ENCODE measurements around the gene INPP5E.

DNA sequence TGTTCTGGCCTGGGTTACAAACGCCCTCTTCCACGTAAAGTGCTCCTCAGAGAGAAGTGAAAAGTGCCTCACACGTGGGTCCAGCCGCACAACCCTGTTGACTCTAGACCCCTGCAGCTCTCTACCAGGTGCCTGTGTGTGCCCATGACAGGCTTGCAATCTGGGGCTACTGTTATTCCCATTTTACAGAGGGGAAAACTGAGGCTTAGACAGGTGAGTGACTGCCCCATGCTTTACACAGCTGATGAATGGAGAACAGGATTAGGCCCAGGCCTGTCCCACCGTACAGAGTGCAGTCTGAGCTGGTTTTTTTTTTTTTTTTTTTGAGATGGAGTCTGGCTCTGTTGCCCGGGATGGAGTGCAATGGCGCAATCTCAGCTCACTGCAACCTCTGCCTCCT, 6.2 kb upstream of the INPP5E start:
- TF ChIP-seq, protein P1, sequence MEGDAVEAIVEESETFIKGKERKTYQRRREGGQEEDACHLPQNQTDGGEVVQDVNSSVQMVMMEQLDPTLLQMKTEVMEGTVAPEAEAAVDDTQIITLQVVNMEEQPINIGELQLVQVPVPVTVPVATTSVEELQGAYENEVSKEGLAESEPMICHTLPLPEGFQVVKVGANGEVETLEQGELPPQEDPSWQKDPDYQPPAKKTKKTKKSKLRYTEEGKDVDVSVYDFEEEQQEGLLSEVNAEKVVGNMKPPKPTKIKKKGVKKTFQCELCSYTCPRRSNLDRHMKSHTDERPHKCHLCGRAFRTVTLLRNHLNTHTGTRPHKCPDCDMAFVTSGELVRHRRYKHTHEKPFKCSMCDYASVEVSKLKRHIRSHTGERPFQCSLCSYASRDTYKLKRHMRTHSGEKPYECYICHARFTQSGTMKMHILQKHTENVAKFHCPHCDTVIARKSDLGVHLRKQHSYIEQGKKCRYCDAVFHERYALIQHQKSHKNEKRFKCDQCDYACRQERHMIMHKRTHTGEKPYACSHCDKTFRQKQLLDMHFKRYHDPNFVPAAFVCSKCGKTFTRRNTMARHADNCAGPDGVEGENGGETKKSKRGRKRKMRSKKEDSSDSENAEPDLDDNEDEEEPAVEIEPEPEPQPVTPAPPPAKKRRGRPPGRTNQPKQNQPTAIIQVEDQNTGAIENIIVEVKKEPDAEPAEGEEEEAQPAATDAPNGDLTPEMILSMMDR (IDR thresholded peaks at IDR 0.05), result no peak
- TF ChIP-seq POLR2A (IDR thresholded peaks at IDR 0.05; ENCODE audit: low read depth), result no peak
- no peak for TF ChIP-seq EP300 (IDR thresholded peaks at IDR 0.05)
- no peak for TF ChIP-seq POLR2AphosphoS5 (IDR thresholded peaks at IDR 0.05)

Measured in esophagus muscularis mucosa (tissue), 4 donors.